Measurements from ENCODE around the gene ZIC4. TPM values are rescaled to one million over a fixed set of nuclear protein-coding genes. Genes with fewer than 3 reads are reported as not detected.

The ZIC4 gene
- total and polyA plus RNA-seq, 2 of the 8 experiments (the other 6 are each of a cell fraction or from before 2014, with no cell fraction given), result 0.03 to 0.13 TPM

GRCh38 chr3:147408188-147409100 lies 2.1 kb upstream of the ZIC4 start (continued):
- TF ChIP-seq RNF2 (IDR thresholded peaks at IDR 0.05; ENCODE audit: borderline replicate concordance, low read depth, low read length, missing control alignments, poor library complexity, severe bottlenecking) (peak; percentile 67), CTBP2 (IDR thresholded peaks at IDR 0.05; ENCODE audit: borderline replicate concordance, insufficient read depth, insufficient read length, low read length) (peak; percentile 86), SIRT6 (IDR thresholded peaks at IDR 0.05; ENCODE audit: low read length) (no peak), CBX8 (IDR thresholded peaks at IDR 0.05; ENCODE audit: borderline replicate concordance, low read depth, low read length) (no peak), EGR1 (IDR thresholded peaks at IDR 0.05; ENCODE audit: borderline replicate concordance, low read depth, low read length) (peak; percentile 50; the same call in 1 of the 2 replicates), CREB1 (IDR thresholded peaks at IDR 0.05) (no peak), PHF8 (conservative IDR thresholded peaks at IDR 0.05; ENCODE audit: low read depth, low read length) (no peak), RFX5 (IDR thresholded peaks at IDR 0.05; ENCODE audit: borderline replicate concordance, low read depth, low read length) (no peak), FOSL1 (IDR thresholded peaks at IDR 0.05; ENCODE audit: insufficient read depth, low read depth, low read length) (no peak), SIN3A (conservative IDR thresholded peaks at IDR 0.05 in 1 of 2, IDR thresholded peaks at IDR 0.05 in 1 of 2; ENCODE audit: low read depth in 1 of 2, low read length in 2 of 2) (no peak), KDM4A (IDR thresholded peaks at IDR 0.05; ENCODE audit: low read depth, low read length, severe bottlenecking) (no peak)

Data from H1 (cell line).